ENCODE measurements around the gene XYLB. TPM values are rescaled to one million over a fixed set of nuclear protein-coding genes. Genes with fewer than 3 reads are reported as not detected.
A peak's percentile ranks its signal among the peaks of the same experiment; 100 is the strongest.

XYLB gene
- total RNA-seq, 1 donor: 10.1 TPM

DNA sequence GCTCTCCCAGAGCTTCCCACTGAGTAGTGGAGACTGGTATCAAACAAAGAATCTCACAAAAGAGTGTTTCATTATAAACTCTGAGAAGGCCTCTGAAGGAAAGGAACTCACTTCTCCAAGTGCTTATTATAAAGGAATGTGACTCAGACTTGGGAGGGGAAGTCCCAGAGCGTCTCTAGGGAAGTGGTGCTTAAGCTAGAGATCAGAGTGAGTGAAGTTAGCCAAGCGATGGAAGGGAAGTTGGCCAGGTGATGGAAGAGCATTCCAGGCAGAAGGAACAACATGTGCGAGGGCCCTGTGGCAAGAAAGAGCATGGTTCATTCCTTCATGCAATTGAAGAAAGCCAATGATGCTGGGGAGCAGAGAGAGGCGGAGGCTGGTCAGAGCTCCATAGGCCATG lies 2.3 kb downstream of the XYLB start:
- H3K27me3 ChIP-seq (ENCODE audit: insufficient read depth, low read length): no peaks in the 10 kb centered on the region
- H3K4me2 ChIP-seq (ENCODE audit: insufficient read depth, low read length): peak overlapping the region; percentile 11
- H3K9me3 ChIP-seq (ENCODE audit: low read depth, low read length): no peaks in the 10 kb centered on the region
- TF ChIP-seq, protein P1, sequence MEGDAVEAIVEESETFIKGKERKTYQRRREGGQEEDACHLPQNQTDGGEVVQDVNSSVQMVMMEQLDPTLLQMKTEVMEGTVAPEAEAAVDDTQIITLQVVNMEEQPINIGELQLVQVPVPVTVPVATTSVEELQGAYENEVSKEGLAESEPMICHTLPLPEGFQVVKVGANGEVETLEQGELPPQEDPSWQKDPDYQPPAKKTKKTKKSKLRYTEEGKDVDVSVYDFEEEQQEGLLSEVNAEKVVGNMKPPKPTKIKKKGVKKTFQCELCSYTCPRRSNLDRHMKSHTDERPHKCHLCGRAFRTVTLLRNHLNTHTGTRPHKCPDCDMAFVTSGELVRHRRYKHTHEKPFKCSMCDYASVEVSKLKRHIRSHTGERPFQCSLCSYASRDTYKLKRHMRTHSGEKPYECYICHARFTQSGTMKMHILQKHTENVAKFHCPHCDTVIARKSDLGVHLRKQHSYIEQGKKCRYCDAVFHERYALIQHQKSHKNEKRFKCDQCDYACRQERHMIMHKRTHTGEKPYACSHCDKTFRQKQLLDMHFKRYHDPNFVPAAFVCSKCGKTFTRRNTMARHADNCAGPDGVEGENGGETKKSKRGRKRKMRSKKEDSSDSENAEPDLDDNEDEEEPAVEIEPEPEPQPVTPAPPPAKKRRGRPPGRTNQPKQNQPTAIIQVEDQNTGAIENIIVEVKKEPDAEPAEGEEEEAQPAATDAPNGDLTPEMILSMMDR (IDR thresholded peaks at IDR 0.05; ENCODE audit: extremely low read depth, low read depth, low read length): no peak
- H3K27ac ChIP-seq (ENCODE audit: low read depth, low read length): no peak overlapping the region
- peaks cover 19% of the 10 kb centered on the region for H3K4me1 ChIP-seq (ENCODE audit: insufficient read depth, low read length)
- H4K20me1 ChIP-seq (ENCODE audit: insufficient read depth, low read length): no peaks in the 10 kb centered on the region
- no peak overlapping the region for H2AFZ ChIP-seq (ENCODE audit: low read length)
- peak; percentile 94 for DNase-seq (ENCODE audit: insufficient read length, low spot score, missing footprints)
- H3K36me3 ChIP-seq (ENCODE audit: insufficient read depth, low read length): no peaks in the 10 kb centered on the region
- H3K79me2 ChIP-seq (ENCODE audit: insufficient read depth, low read length): peaks cover 24% of the 10 kb centered on the region
- no peak overlapping the region for H3K4me3 ChIP-seq (ENCODE audit: insufficient read depth, low read length)

DNA sequence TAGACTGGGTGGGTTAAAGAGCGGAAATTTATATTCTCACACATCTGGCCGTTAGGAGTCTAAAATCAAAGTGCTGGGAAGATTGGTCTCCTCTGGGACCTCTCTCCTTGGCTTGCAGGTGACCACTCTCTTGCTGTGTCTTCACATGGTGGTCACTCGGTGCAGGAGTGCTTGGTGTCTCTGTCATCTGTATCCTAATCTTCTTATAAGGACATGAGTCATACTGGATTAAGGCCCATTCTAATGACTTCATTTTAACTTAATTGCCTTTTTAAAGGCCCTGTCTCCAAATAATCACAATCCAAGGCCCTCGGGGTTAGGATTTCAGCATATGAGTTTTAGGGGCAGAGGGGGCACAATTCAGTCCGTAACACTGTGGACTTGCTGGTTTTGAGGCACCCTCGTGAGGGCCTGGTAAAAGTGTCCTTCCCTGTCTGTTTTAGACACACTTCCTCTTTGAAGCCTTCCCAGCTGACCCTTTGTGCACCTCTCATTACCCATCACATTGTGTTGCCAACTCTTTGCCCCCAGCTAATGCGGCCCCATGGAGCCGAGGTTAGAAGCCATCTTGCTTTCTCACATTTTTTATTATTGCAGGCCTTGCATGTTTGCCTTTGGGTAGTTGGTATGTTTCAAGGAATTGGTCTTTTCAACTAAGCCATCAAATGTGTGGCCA lies 3.2 kb downstream of the XYLB start:
- Histone ChIP-seq H3K27me3 (ENCODE audit: insufficient read depth, low read length) (no peaks in the 10 kb centered on the region), H3K27ac (ENCODE audit: low read depth, low read length) (no peak overlapping the region), H2AFZ (ENCODE audit: low read length) (no peak overlapping the region), H3K36me3 (ENCODE audit: insufficient read depth, low read length) (no peaks in the 10 kb centered on the region), H3K4me3 (ENCODE audit: insufficient read depth, low read length) (no peak overlapping the region), H3K79me2 (ENCODE audit: insufficient read depth, low read length) (peaks cover 24% of the 10 kb centered on the region), H3K9me3 (ENCODE audit: low read depth, low read length) (no peaks in the 10 kb centered on the region), H3K4me1 (ENCODE audit: insufficient read depth, low read length) (peaks cover 19% of the 10 kb centered on the region), H4K20me1 (ENCODE audit: insufficient read depth, low read length) (no peaks in the 10 kb centered on the region), H3K4me2 (ENCODE audit: insufficient read depth, low read length) (no peak overlapping the region)
- no peak for DNase-seq (ENCODE audit: insufficient read length, low spot score, missing footprints)
- TF ChIP-seq, protein P1 (IDR thresholded peaks at IDR 0.05; ENCODE audit: extremely low read depth, low read depth, low read length): no peak

DNA sequence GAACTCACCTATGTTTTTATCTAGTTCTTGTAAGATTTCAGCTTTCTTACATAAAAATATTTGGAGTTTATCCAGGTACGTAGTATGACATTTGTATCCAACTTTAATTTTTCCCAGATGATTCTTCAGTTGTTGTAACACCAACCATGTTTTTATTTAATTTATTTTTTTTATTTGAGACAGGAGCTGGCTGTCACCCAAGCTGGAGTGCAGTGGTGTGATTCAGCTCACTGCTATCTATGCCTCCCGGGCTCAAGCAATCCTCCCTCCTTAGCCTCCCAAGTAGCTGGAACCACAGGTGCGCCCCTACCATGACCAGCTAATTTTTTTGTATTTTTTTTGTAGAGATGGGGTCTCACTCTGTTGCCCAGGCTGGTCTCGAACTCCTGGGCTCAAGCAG lies 6.6 kb downstream of the XYLB start:
- peaks cover 19% of the 10 kb centered on the region for H3K79me2 ChIP-seq (ENCODE audit: insufficient read depth, low read length)
- no peak overlapping the region for H3K27ac ChIP-seq (ENCODE audit: low read depth, low read length)
- H3K27me3 ChIP-seq (ENCODE audit: insufficient read depth, low read length): no peaks in the 10 kb centered on the region
- H3K36me3 ChIP-seq (ENCODE audit: insufficient read depth, low read length): no peaks in the 10 kb centered on the region
- H3K4me1 ChIP-seq (ENCODE audit: insufficient read depth, low read length): peaks cover 16% of the 10 kb centered on the region
- no peak overlapping the region for H2AFZ ChIP-seq (ENCODE audit: low read length)
- DNase-seq (ENCODE audit: insufficient read length, low spot score, missing footprints): no peak
- no peaks in the 10 kb centered on the region for H4K20me1 ChIP-seq (ENCODE audit: insufficient read depth, low read length)
- H3K9me3 ChIP-seq (ENCODE audit: low read depth, low read length): no peaks in the 10 kb centered on the region
- TF ChIP-seq, protein P1 (IDR thresholded peaks at IDR 0.05; ENCODE audit: extremely low read depth, low read depth, low read length): no peak
- H3K4me3 ChIP-seq (ENCODE audit: insufficient read depth, low read length): no peak overlapping the region
- no peak overlapping the region for H3K4me2 ChIP-seq (ENCODE audit: insufficient read depth, low read length)

DNA sequence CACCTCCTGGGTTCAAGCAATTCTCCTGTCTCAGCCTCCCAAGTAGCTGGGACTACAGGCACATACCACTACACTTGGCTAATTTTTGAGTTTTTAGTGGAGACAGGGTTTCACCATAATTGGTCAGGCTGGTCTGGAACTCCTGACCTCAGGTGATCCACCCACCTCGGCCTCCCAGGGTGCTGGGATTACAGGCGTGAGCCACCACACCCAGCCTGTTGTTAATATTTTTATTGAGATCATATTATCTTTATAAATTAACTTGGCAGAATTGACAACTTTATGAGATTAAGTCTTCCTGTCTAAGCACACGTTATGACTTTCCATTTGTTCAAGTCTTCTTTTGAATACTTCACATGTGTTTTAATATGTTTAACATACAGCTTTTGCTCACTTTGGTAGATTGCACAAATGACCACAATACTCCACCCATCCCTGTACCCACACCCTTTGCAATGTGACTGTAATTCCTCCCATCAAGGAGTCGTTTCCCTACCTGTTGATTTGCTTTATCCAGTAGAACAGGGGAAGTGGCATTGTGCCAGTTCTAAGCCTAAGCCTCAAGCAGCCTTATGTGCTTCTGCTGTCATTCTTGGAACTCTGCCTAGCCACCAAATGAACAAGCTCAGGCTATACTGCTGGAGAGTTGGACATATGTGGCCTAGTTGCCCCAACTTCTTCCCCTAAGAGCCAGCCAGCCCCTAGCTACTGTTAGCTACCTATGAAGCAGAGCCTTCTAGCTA lies 8.2 kb downstream of the XYLB start:
- no peak overlapping the region for H2AFZ ChIP-seq (ENCODE audit: low read length)
- H3K4me1 ChIP-seq (ENCODE audit: insufficient read depth, low read length): peaks cover 7% of the 10 kb centered on the region
- DNase-seq (ENCODE audit: insufficient read length, low spot score, missing footprints): no peak

More for the DNA sequence above, 8.2 kb downstream of the XYLB start:
- Histone ChIP-seq H3K79me2 (ENCODE audit: insufficient read depth, low read length) (peaks cover 19% of the 10 kb centered on the region), H3K36me3 (ENCODE audit: insufficient read depth, low read length) (no peaks in the 10 kb centered on the region), H3K27me3 (ENCODE audit: insufficient read depth, low read length) (no peaks in the 10 kb centered on the region), H4K20me1 (ENCODE audit: insufficient read depth, low read length) (no peaks in the 10 kb centered on the region), H3K4me3 (ENCODE audit: insufficient read depth, low read length) (no peak overlapping the region), H3K27ac (ENCODE audit: low read depth, low read length) (no peak overlapping the region), H3K9me3 (ENCODE audit: low read depth, low read length) (no peaks in the 10 kb centered on the region), H3K4me2 (ENCODE audit: insufficient read depth, low read length) (no peak overlapping the region)
- TF ChIP-seq, protein P1 (IDR thresholded peaks at IDR 0.05; ENCODE audit: extremely low read depth, low read depth, low read length): no peak

All from osteoblast (primary cell).